OCI-LY7 (cell line): ENCODE data around the gene PIP4K2A. TPM values are rescaled to one million over a fixed set of nuclear protein-coding genes. Genes with fewer than 3 reads are reported as not detected.
A peak's percentile ranks its signal among the peaks of the same experiment; 100 is the strongest.

Experiments
- BruUV-seq: library from RNA; stranded (reverse); fragments of 400-500 nt; replicated peaks from 2 replicates; lab custom pipeline; 2021; lab: Mats Ljungman, UMichigan
- CTCF ChIA-PET: fragments of 300-600 bp; sonication (Branson Sonifier 250); formaldehyde crosslinking; loops from one replicate; lab custom pipeline; 2022; ENCODE audit warnings: antibody characterized with exemption; ENCODE audit not compliant: unreplicated experiment; lab: Charles Lee
- POLR2A ChIA-PET: fragments of 300-600 bp; sonication (Branson Sonifier 250); formaldehyde crosslinking; loops from one replicate; lab custom pipeline; 2022; ENCODE audit warnings: antibody characterized with exemption; lab: Charles Lee
- DNase-seq: peaks from one replicate; pipeline ENCODE4 v3.0.0-alpha.2; 2015; ENCODE audit warnings: low spot score
- H2AFZ ChIP-seq: fragments of 200-600 bp; sonication (generic), shearing (Covaris generic); 2 replicates; pipeline ENCODE4 v1.6.1; 2014; ENCODE audit warnings: mild to moderate bottlenecking, antibody characterized with exemption, low read length, moderate library complexity
- H3K27ac ChIP-seq: fragments of 200-600 bp; sonication (generic); 2 replicates; pipeline ENCODE4 v1.5.1; 2014; ENCODE audit warnings: mixed run types, low read depth, mild to moderate bottlenecking, moderate library complexity, low read length, inconsistent platforms; ENCODE audit not compliant: poor library complexity, severe bottlenecking
- H3K36me3 ChIP-seq: fragments of 200-600 bp; sonication (generic); 2 replicates; pipeline ENCODE4 v1.6.1; 2014; ENCODE audit warnings: mild to moderate bottlenecking, antibody characterized with exemption, low read length, moderate library complexity, mixed read lengths; ENCODE audit not compliant: insufficient read depth
- H3K4me1 ChIP-seq: fragments of 200-600 bp; sonication (generic); 2 replicates; pipeline ENCODE4 v1.5.1; 2014; ENCODE audit warnings: mild to moderate bottlenecking, low read length; ENCODE audit not compliant: insufficient read depth, poor library complexity, severe bottlenecking
- H3K4me2 ChIP-seq: fragments of 200-600 bp; sonication (generic); 2 replicates; pipeline ENCODE4 v1.6.1; 2014; ENCODE audit warnings: mild to moderate bottlenecking, low read length
- H3K4me3 ChIP-seq: fragments of 200-600 bp; sonication (generic); 2 replicates; pipeline ENCODE4 v1.5.1; 2014; ENCODE audit warnings: mild to moderate bottlenecking, low read depth, low read length; ENCODE audit not compliant: poor library complexity, severe bottlenecking
- H3K79me2 ChIP-seq: fragments of 200-600 bp; sonication (generic); 2 replicates; pipeline ENCODE4 v1.6.1; 2016; ENCODE audit warnings: low read depth, mild to moderate bottlenecking, low read length, moderate library complexity, mixed read lengths; ENCODE audit not compliant: insufficient read depth
- H3K9me2 ChIP-seq: fragments of 200-600 bp; sonication (generic); 2 replicates; pipeline ENCODE4 v1.6.1; 2016; ENCODE audit warnings: mild to moderate bottlenecking, low read length, mixed read lengths; ENCODE audit not compliant: insufficient read depth
- H3K9me3 ChIP-seq: fragments of 200-600 bp; sonication (generic); 2 replicates; pipeline ENCODE4 v1.6.1; 2014; ENCODE audit warnings: mild to moderate bottlenecking, mixed run types, low read length, mixed read lengths
- H4K20me1 ChIP-seq: fragments of 200-600 bp; sonication (generic); 2 replicates; pipeline ENCODE4 v1.6.1; 2014; ENCODE audit warnings: mild to moderate bottlenecking, antibody characterized with exemption, low read length, moderate library complexity, mixed read lengths; ENCODE audit not compliant: insufficient read depth
- EZH2phosphoT487 ChIP-seq: fragments of 200-600 bp; sonication (generic); IDR thresholded peaks from 2 replicates; pipeline ENCODE4 v1.6.1; 2018; ENCODE audit warnings: low read depth, borderline replicate concordance, mild to moderate bottlenecking, mixed run types, antibody characterized with exemption, low read length, moderate library complexity, mixed read lengths
- intact Hi-C: fragments of 100-400 bp; cut with micrococcal nuclease; formaldehyde crosslinking; loops from one replicate; pipeline ENCODE4 v1.10.0; 2022; ENCODE audit not compliant: unreplicated experiment
- total RNA-seq, 2 experiments: library from RNA; depleted of rRNA in 1 of 2; stranded (reverse); fragments of >200 nt in 1 of 2; shearing (Covaris generic) in 1 of 2; gene quantifications; 2 replicates each; pipeline ENCODE4 v1.2.3, GENCODE V29; 2014 to 2022
- TF ChIP-seq, protein P1 (sequence below): fragments of 200-600 bp; sonication (generic); conservative IDR thresholded peaks from 2 replicates; pipeline ENCODE4 v1.5.1; 2014; ENCODE audit warnings: mild to moderate bottlenecking, antibody characterized with exemption, low read length, moderate library complexity, mixed read lengths

The PIP4K2A gene
- total RNA-seq, 2 experiments from 2014 or later, result 32.5 to 42.6 TPM

DNA sequence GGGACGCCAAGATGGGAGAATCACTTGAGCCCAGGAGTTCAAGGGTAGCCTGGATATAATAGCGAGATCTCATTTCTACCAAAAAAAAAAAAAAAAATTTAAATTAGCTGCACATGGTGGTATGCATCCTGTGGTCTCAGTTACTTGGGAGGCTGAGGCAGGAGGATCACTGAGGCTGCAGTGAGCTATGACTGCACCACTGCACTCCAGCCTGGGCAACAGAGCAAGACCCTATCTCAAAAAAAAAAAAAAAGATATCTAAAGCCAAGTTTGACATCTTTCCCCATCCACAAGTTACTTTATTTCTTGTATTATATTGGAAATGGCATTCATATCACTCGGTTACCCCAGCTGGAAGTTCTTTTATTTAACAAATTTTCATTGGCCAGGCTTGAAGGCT, 3.4 kb upstream of the PIP4K2A start:
- Histone ChIP-seq H3K9me2 (no peaks in the 10 kb centered on the region), H2AFZ (no peak overlapping the region), H3K4me1 (peaks cover 14% of the 10 kb centered on the region), H3K79me2 (peaks cover 8% of the 10 kb centered on the region; the same call in 1 of the 2 replicates), H3K9me3 (no peaks in the 10 kb centered on the region), H3K27ac (no peak overlapping the region), H3K36me3 (no peaks in the 10 kb centered on the region), H4K20me1 (0 out of 2 replicates have a peak, but pooled peaks cover 6% of the 10 kb centered on the region), H3K4me3 (no peak overlapping the region), H3K4me2 (no peak overlapping the region)
- intact Hi-C loops, result no loop called here
- TF ChIP-seq EZH2phosphoT487, result no peak
- ChIA-PET CTCF (no interaction called here), POLR2A (interaction anchor here (0.6 kb wide), 1 partner anchor 343 kb away, joined by 5 read pairs; no protein-coding TSS in a partner anchor)
- no peak for DNase-seq
- no TSS peak for BruUV-seq

DNA sequence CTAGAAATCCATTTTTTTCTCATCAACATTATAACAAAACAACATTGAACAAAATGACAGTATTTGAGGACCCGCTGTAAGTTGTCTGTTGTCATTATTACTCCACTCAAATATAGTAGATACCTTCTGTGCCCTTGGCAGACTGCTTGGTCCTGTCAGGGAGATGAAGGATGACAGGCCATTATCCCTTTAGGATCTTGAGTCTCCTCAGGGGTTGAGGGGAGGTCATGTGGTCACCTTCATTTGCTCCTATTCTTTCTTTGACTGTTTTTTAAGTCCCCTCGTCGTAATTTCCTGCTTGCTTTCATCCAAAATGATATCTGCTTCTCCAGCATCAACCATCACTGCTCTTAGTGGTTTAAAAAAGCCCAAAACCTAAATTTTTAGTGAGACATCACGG, 2.6 kb upstream of the PIP4K2A start:
- H3K9me2 ChIP-seq, result no peaks in the 10 kb centered on the region
- no peaks in the 10 kb centered on the region for H3K36me3 ChIP-seq
- CTCF ChIA-PET, result no interaction called here

DNA sequence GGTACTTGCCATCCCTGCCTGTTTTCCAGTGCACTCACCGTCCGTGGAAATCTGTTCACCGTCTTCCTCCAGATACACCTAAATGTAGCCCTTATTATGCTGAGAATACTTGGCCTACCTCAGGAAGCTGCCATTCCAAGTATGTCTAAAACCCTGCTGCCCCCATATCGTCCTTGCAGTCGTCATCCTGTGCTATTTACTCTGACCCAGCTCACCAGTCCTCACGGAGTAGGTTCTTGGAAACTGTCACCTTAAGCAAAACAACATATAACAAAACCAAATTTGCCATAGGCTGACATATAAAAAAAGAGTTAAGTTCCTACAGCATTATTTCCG, 880 bp upstream of the PIP4K2A start:
- BruUV-seq, result no TSS peak
- no peak overlapping the region for H3K4me3 ChIP-seq
- no peaks in the 10 kb centered on the region for H3K36me3 ChIP-seq
- peaks cover 28% of the 10 kb centered on the region for H3K4me1 ChIP-seq
- no peaks in the 10 kb centered on the region for H3K9me2 ChIP-seq
- H4K20me1 ChIP-seq, result peaks cover 30% of the 10 kb centered on the region
- peaks cover 32% of the 10 kb centered on the region for H3K79me2 ChIP-seq
- intact Hi-C loops, result no loop called here
- no peaks in the 10 kb centered on the region for H3K9me3 ChIP-seq
- no peak overlapping the region for H3K27ac ChIP-seq
- ChIA-PET POLR2A (interaction anchor here (1.1 kb wide), 1 partner anchor 16 kb away, joined by 3 read pairs; no protein-coding TSS in a partner anchor), CTCF (no interaction called here)
- H2AFZ ChIP-seq, result peak overlapping the region; percentile 82; the same call in 1 of the 2 replicates
- peak overlapping the region; percentile 83; the same call in 1 of the 2 replicates for H3K4me2 ChIP-seq
- TF ChIP-seq, protein P1, sequence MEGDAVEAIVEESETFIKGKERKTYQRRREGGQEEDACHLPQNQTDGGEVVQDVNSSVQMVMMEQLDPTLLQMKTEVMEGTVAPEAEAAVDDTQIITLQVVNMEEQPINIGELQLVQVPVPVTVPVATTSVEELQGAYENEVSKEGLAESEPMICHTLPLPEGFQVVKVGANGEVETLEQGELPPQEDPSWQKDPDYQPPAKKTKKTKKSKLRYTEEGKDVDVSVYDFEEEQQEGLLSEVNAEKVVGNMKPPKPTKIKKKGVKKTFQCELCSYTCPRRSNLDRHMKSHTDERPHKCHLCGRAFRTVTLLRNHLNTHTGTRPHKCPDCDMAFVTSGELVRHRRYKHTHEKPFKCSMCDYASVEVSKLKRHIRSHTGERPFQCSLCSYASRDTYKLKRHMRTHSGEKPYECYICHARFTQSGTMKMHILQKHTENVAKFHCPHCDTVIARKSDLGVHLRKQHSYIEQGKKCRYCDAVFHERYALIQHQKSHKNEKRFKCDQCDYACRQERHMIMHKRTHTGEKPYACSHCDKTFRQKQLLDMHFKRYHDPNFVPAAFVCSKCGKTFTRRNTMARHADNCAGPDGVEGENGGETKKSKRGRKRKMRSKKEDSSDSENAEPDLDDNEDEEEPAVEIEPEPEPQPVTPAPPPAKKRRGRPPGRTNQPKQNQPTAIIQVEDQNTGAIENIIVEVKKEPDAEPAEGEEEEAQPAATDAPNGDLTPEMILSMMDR, result no peak
- no peak for TF ChIP-seq EZH2phosphoT487
- DNase-seq, result no peak

More for the DNA sequence above, 2.6 kb upstream of the PIP4K2A start:
- no peak overlapping the region for H3K4me2 ChIP-seq
- H2AFZ ChIP-seq, result no peak overlapping the region
- H3K4me1 ChIP-seq, result peaks cover 22% of the 10 kb centered on the region
- H3K79me2 ChIP-seq, result peaks cover 16% of the 10 kb centered on the region; the same call in 1 of the 2 replicates
- no peak for DNase-seq
- POLR2A ChIA-PET, result interaction anchor here (0.6 kb wide), 1 partner anchor 342 kb away, joined by 5 read pairs; no protein-coding TSS in a partner anchor
- TF ChIP-seq EZH2phosphoT487, result no peak
- H3K27ac ChIP-seq, result no peak overlapping the region
- no peak overlapping the region for H3K4me3 ChIP-seq
- H3K9me3 ChIP-seq, result no peaks in the 10 kb centered on the region
- BruUV-seq, result no TSS peak
- peaks cover 14% of the 10 kb centered on the region; the same call in 1 of the 2 replicates for H4K20me1 ChIP-seq
- intact Hi-C loops, result no loop called here
